SU-DHL-6 (cell line): ENCODE data around the gene TRIM6.
"Not testable (repeated sequence)": the region's sequence is repeated elsewhere in the genome, so short reads cannot be mapped to it uniquely, and the experiment has no call there.

ENCODE experiments used
- EZH2phosphoT487 ChIP-seq: fragments of 200-600 bp; sonication (generic), shearing (Covaris generic); conservative IDR thresholded peaks from 2 replicates; pipeline ENCODE4 v1.6.1; 2018; ENCODE audit warnings: mild to moderate bottlenecking, antibody characterized with exemption, low read length, moderate library complexity, mixed read lengths
- TF ChIP-seq, protein P1 (sequence below): fragments of 200-600 bp; sonication (generic); IDR thresholded peaks from one replicate; pipeline ENCODE4 v1.5.1; 2017; ENCODE audit warnings: antibody characterized with exemption, mild to moderate bottlenecking, low read length, moderate library complexity; ENCODE audit not compliant: insufficient read depth, poor library complexity, severe bottlenecking

DNA sequence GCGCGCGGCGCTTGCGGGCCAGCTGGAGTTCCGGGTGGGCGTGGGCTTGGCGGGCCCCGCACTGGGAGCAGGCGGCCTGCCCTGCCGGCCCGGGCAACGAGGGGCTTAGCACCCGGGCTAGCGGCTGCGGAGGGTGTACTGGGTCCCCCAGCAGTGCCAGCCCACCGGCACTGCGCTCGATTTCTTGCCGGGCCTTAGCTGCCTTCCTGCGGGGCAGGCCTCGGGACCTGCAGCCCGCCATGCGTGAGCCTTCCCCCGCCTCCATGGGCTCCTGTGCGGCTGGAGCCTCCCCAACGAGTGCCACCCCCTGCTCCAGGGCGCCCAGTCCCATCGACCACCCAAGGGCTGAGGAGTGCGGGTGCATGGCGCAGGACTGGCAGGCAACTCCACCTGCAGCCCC, 6.5 kb upstream of the TRIM6 start:
- TF ChIP-seq, protein P1, sequence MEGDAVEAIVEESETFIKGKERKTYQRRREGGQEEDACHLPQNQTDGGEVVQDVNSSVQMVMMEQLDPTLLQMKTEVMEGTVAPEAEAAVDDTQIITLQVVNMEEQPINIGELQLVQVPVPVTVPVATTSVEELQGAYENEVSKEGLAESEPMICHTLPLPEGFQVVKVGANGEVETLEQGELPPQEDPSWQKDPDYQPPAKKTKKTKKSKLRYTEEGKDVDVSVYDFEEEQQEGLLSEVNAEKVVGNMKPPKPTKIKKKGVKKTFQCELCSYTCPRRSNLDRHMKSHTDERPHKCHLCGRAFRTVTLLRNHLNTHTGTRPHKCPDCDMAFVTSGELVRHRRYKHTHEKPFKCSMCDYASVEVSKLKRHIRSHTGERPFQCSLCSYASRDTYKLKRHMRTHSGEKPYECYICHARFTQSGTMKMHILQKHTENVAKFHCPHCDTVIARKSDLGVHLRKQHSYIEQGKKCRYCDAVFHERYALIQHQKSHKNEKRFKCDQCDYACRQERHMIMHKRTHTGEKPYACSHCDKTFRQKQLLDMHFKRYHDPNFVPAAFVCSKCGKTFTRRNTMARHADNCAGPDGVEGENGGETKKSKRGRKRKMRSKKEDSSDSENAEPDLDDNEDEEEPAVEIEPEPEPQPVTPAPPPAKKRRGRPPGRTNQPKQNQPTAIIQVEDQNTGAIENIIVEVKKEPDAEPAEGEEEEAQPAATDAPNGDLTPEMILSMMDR, result not testable (repeated sequence)
- not testable (repeated sequence) for TF ChIP-seq EZH2phosphoT487
